ENCODE results near the gene RPS6KA6. TPM values are rescaled to one million over a fixed set of nuclear protein-coding genes. Genes with fewer than 3 reads are reported as not detected.
"Not testable (repeated sequence)": the region's sequence is repeated elsewhere in the genome, so short reads cannot be mapped to it uniquely, and the experiment has no call there.

RPS6KA6 gene
- total RNA-seq, 1 donor from 2014 or later = 36.0 TPM

- Mint-ChIP-seq H3K4me1 (ENCODE audit: low read depth, unreplicated experiment) (no peaks in the 10 kb centered on the region), H3K4me3 (ENCODE audit: unreplicated experiment) (no peak overlapping the region), H3K27me3 (ENCODE audit: unreplicated experiment) (peaks cover 2% of the 10 kb centered on the region), H3K36me3 (ENCODE audit: unreplicated experiment) (peaks cover 4% of the 10 kb centered on the region), H3K9me3 (ENCODE audit: unreplicated experiment) (peaks cover 1% of the 10 kb centered on the region), H3K27ac (ENCODE audit: unreplicated experiment) (no peak overlapping the region)
- no peak for TF ChIP-seq CTCF (IDR thresholded peaks at IDR 0.05; ENCODE audit: partially characterized antibody, unreplicated experiment)
- no peak for DNase-seq
Observed at GRCh38 chrX:84108584-84108983, 79.4 kb downstream of the RPS6KA6 start.

GRCh38 chrX:84099120-84099519 lies 88.9 kb downstream of the RPS6KA6 start:
- H3K27ac Mint-ChIP-seq (ENCODE audit: unreplicated experiment) = no peak overlapping the region
- no peaks in the 10 kb centered on the region for H3K36me3 Mint-ChIP-seq (ENCODE audit: unreplicated experiment)
- H3K27me3 Mint-ChIP-seq (ENCODE audit: unreplicated experiment) = no peaks in the 10 kb centered on the region
- H3K9me3 Mint-ChIP-seq (ENCODE audit: unreplicated experiment) = no peaks in the 10 kb centered on the region
- DNase-seq = no peak
- H3K4me3 Mint-ChIP-seq (ENCODE audit: unreplicated experiment) = no peak overlapping the region
- no peak for TF ChIP-seq CTCF (IDR thresholded peaks at IDR 0.05; ENCODE audit: partially characterized antibody, unreplicated experiment)
- H3K4me1 Mint-ChIP-seq (ENCODE audit: low read depth, unreplicated experiment) = no peaks in the 10 kb centered on the region

GRCh38 chrX:84079479-84080197 lies 108.4 kb downstream of the RPS6KA6 start:
- DNase-seq = not testable (repeated sequence)

GRCh38 chrX:84078991-84079390 lies 109.0 kb downstream of the RPS6KA6 start:
- H3K27ac Mint-ChIP-seq (ENCODE audit: unreplicated experiment) = no peak overlapping the region
- TF ChIP-seq CTCF (IDR thresholded peaks at IDR 0.05; ENCODE audit: partially characterized antibody, unreplicated experiment) = no peak
- H3K27me3 Mint-ChIP-seq (ENCODE audit: unreplicated experiment) = no peaks in the 10 kb centered on the region
- H3K4me1 Mint-ChIP-seq (ENCODE audit: low read depth, unreplicated experiment) = no peaks in the 10 kb centered on the region
- H3K36me3 Mint-ChIP-seq (ENCODE audit: unreplicated experiment) = peaks cover 10% of the 10 kb centered on the region
- DNase-seq = no peak
- H3K4me3 Mint-ChIP-seq (ENCODE audit: unreplicated experiment) = no peak overlapping the region
- peaks cover 6% of the 10 kb centered on the region for H3K9me3 Mint-ChIP-seq (ENCODE audit: unreplicated experiment)

More at GRCh38 chrX:84079479-84080197, 108.4 kb downstream of the RPS6KA6 start:
- H3K4me1 Mint-ChIP-seq (ENCODE audit: low read depth, unreplicated experiment); H3K9me3 Mint-ChIP-seq (ENCODE audit: unreplicated experiment); H3K4me3 Mint-ChIP-seq (ENCODE audit: unreplicated experiment); H3K27ac Mint-ChIP-seq (ENCODE audit: unreplicated experiment); H3K27me3 Mint-ChIP-seq (ENCODE audit: unreplicated experiment): not testable (repeated sequence)
- H3K36me3 Mint-ChIP-seq (ENCODE audit: unreplicated experiment) = peaks cover 10% of the 10 kb centered on the region

- TF ChIP-seq CTCF (IDR thresholded peaks at IDR 0.05; ENCODE audit: partially characterized antibody, unreplicated experiment) = no peak
- no peaks in the 10 kb centered on the region for H3K9me3 Mint-ChIP-seq (ENCODE audit: unreplicated experiment)
- H3K36me3 Mint-ChIP-seq (ENCODE audit: unreplicated experiment) = no peaks in the 10 kb centered on the region
- DNase-seq = no peak
- H3K27ac Mint-ChIP-seq (ENCODE audit: unreplicated experiment) = no peak overlapping the region
- H3K27me3 Mint-ChIP-seq (ENCODE audit: unreplicated experiment) = no peaks in the 10 kb centered on the region
- no peaks in the 10 kb centered on the region for H3K4me1 Mint-ChIP-seq (ENCODE audit: low read depth, unreplicated experiment)
- H3K4me3 Mint-ChIP-seq (ENCODE audit: unreplicated experiment) = no peak overlapping the region
Observed at GRCh38 chrX:84064814-84065213, 123.2 kb downstream of the RPS6KA6 start.

Data from glutamatergic neuron (in vitro differentiated cells).